ENCODE results near the gene INPP5E. TPM values are rescaled to one million over a fixed set of nuclear protein-coding genes. Genes with fewer than 3 reads are reported as not detected.

The INPP5E gene
- total and polyA plus RNA-seq, 8 donors: 3.2 to 32.1 (median 8.6) TPM

- intact Hi-C loops (cut with DNase I; ENCODE audit: low total_unique reads): no loop called here
- no peak for DNase-seq
- H3K27ac ChIP-seq: no peak overlapping the region
- H3K36me3 ChIP-seq: peaks cover 89 to 100% (median 100%) of the 10 kb centered on the region in 4 donors
- H3K27me3 ChIP-seq: no peaks in the 10 kb centered on the region
- no peak overlapping the region for H3K4me3 ChIP-seq
- no peak for TF ChIP-seq CTCF (IDR thresholded peaks at IDR 0.05)
- no peak for TF ChIP-seq POLR2AphosphoS5 (IDR thresholded peaks at IDR 0.05)
- TF ChIP-seq POLR2A (IDR thresholded peaks at IDR 0.05): no peak
- TF ChIP-seq EP300 (IDR thresholded peaks at IDR 0.05): no peak
- WGBS, 5 donors: 90 to 94% (median 91%) methylated on average over 35 to 43 of the region's 43 CpGs
- H3K9me3 ChIP-seq: no peaks in the 10 kb centered on the region
- H3K4me1 ChIP-seq: peaks cover 0 to 6% (median 0%) of the 10 kb centered on the region in 4 donors
Observed at GRCh38 chr9:136455043-136456002, 15.7 kb upstream of the INPP5E start.

GRCh38 chr9:136454026-136454796 lies 14.6 kb upstream of the INPP5E start:
- no peaks in the 10 kb centered on the region for H3K27me3 ChIP-seq

GRCh38 chr9:136453326-136453725 lies 13.7 kb upstream of the INPP5E start:
- H3K4me3 ChIP-seq: no peak overlapping the region
- no peak for TF ChIP-seq POLR2AphosphoS5 (IDR thresholded peaks at IDR 0.05)
- intact Hi-C loops (cut with DNase I; ENCODE audit: low total_unique reads): no loop called here
- DNase-seq: no peak
- no peaks in the 10 kb centered on the region for H3K4me1 ChIP-seq
- H3K27ac ChIP-seq: no peak overlapping the region
- 89 to 93% (median 90%) methylated on average over 11 of the region's 11 CpGs for WGBS, 5 donors
- no peaks in the 10 kb centered on the region for H3K9me3 ChIP-seq
- H3K27me3 ChIP-seq: no peaks in the 10 kb centered on the region
- peaks cover 90 to 100% (median 100%) of the 10 kb centered on the region in 4 donors for H3K36me3 ChIP-seq

More at GRCh38 chr9:136454026-136454796, 14.6 kb upstream of the INPP5E start:
- TF ChIP-seq POLR2A (IDR thresholded peaks at IDR 0.05) (no peak), EP300 (IDR thresholded peaks at IDR 0.05) (no peak), POLR2AphosphoS5 (IDR thresholded peaks at IDR 0.05) (no peak), CTCF (IDR thresholded peaks at IDR 0.05) (no peak)
- Histone ChIP-seq H3K27ac (no peak overlapping the region), H3K4me1 (no peaks in the 10 kb centered on the region), H3K9me3 (no peaks in the 10 kb centered on the region), H3K4me3 (no peak overlapping the region), H3K36me3 (peaks cover 90 to 100% (median 100%) of the 10 kb centered on the region in 4 donors)
- 81 to 90% (median 88%) methylated on average over 21 to 25 of the region's 25 CpGs for WGBS, 5 donors
- intact Hi-C loops (cut with DNase I; ENCODE audit: low total_unique reads): no loop called here
- DNase-seq: no peak

- intact Hi-C loops (cut with DNase I; ENCODE audit: low total_unique reads): no loop called here
- no peak overlapping the region for H3K27ac ChIP-seq
- no peak for DNase-seq
- no peaks in the 10 kb centered on the region for H3K27me3 ChIP-seq
- H3K4me3 ChIP-seq: no peak overlapping the region
- no peaks in the 10 kb centered on the region for H3K4me1 ChIP-seq
- peaks cover 88 to 100% (median 100%) of the 10 kb centered on the region in 4 donors for H3K36me3 ChIP-seq
- TF ChIP-seq POLR2AphosphoS5 (IDR thresholded peaks at IDR 0.05) (no peak), EP300 (IDR thresholded peaks at IDR 0.05) (no peak), CTCF (IDR thresholded peaks at IDR 0.05) (no peak), POLR2A (IDR thresholded peaks at IDR 0.05) (no peak)
- H3K9me3 ChIP-seq: no peaks in the 10 kb centered on the region
- WGBS, 5 donors: 84 to 92% (median 91%) methylated on average over 26 of the region's 26 CpGs
Observed at GRCh38 chr9:136451221-136451877, 11.7 kb upstream of the INPP5E start.
